GM12878 (cell line): ENCODE results near the gene SIK1. TPM values are rescaled to one million over a fixed set of nuclear protein-coding genes. Genes with fewer than 3 reads are reported as not detected.

Source experiments
- ATAC-seq: fragments of 200-7000 bp; cut with Tn5 transposase; 3 replicates; pipeline ENCODE4 v1.9.1; 2020; ENCODE audit warnings: mild to moderate bottlenecking, moderate library complexity
- BruUV-seq: library from RNA; stranded (reverse); fragments of 400-500 nt; replicated peaks from 2 replicates; lab custom pipeline; 2021; lab: Mats Ljungman, UMichigan
- CTCF ChIA-PET: fragments of 300-600 bp; sonication (Branson Sonifier 250); formaldehyde crosslinking; extraction: SDS; loops from one replicate; lab custom pipeline; 2021; ENCODE audit warnings: inconsistent platforms; lab: Yijun Ruan, JAX
- POLR2A ChIA-PET: fragments of 350-600 bp; formaldehyde crosslinking; extraction: SDS; loops from one replicate; lab custom pipeline; 2021; ENCODE audit warnings: inconsistent platforms; lab: Charles Lee
- RAD21 ChIA-PET: fragments of 300-600 bp; sonication (Branson Sonifier 250); formaldehyde crosslinking; loops from one replicate; lab custom pipeline; 2023; ENCODE audit warnings: antibody characterized with exemption; ENCODE audit not compliant: unreplicated experiment; lab: Charles Lee
- SMC1A ChIA-PET: fragments of 300-600 bp; sonication (Branson Sonifier 250); formaldehyde crosslinking; loops from one replicate; lab custom pipeline; 2023; ENCODE audit not compliant: unreplicated experiment, uncharacterized antibody; lab: Charles Lee
- DNase-seq: peaks from one replicate; pipeline ENCODE4 v3.0.0-alpha.2; 2011; ENCODE audit warnings: low read depth, low spot score
- FAIRE-seq: peaks from 3 replicates; lab custom pipeline; 2011; peaks lifted over from hg19 to GRCh38; lab: Jason Lieb, UNC
- H2AFZ ChIP-seq: 2 replicates; pipeline ENCODE4 v1.6.0; 2011; ENCODE audit warnings: low read depth, low read length, control low read depth; ENCODE audit not compliant: control insufficient read depth
- H3K27ac ChIP-seq: 2 replicates; pipeline ENCODE4 v1.5.1; 2011; ENCODE audit warnings: control low read depth; ENCODE audit not compliant: control insufficient read depth, insufficient read depth
- H3K27me3 ChIP-seq, 2 experiments: replicated peaks in 1 of 2; 2 replicates each; pipeline versions ENCODE4 v1.6.0 to v1.6.1; 2011; ENCODE audit warnings: low read length in 1 of 2; ENCODE audit not compliant: control insufficient read depth in 2 of 2, insufficient read depth in 2 of 2
- H3K36me3 ChIP-seq, 2 experiments: 2 replicates each; pipeline ENCODE4 v1.5.1; 2011; ENCODE audit warnings: low read length in 1 of 2; ENCODE audit not compliant: control insufficient read depth in 2 of 2, insufficient read depth in 2 of 2
- H3K4me1 ChIP-seq: 2 replicates; pipeline ENCODE4 v1.6.1; 2011; ENCODE audit warnings: mild to moderate bottlenecking, low read length, moderate library complexity, mixed read lengths; ENCODE audit not compliant: control insufficient read depth, insufficient read depth
- H3K4me2 ChIP-seq: 2 replicates; pipeline ENCODE4 v1.6.0; 2011; ENCODE audit warnings: control low read depth; ENCODE audit not compliant: control insufficient read depth, insufficient read depth
- H3K4me3 ChIP-seq: fragments of 200-600 bp; sonication (generic); 2 replicates; pipeline ENCODE4 v1.5.1; 2016
- H3K79me2 ChIP-seq: 2 replicates; pipeline ENCODE4 v1.6.0; 2011; ENCODE audit warnings: low read length; ENCODE audit not compliant: control insufficient read depth, insufficient read depth
- H3K9ac ChIP-seq: 2 replicates; pipeline ENCODE4 v1.8.0; 2011; ENCODE audit warnings: low read length, control low read depth, mixed read lengths; ENCODE audit not compliant: control insufficient read depth, insufficient read depth
- H3K9me3 ChIP-seq: replicated peaks from 3 replicates; pipeline ENCODE4 v1.5.1; 2011; ENCODE audit warnings: mild to moderate bottlenecking, low read length; ENCODE audit not compliant: control insufficient read depth, insufficient read depth
- H4K20me1 ChIP-seq: 2 replicates; pipeline ENCODE4 v1.6.0; 2011; ENCODE audit not compliant: control insufficient read depth, insufficient read depth
- BHLHE40 ChIP-seq, 2 experiments: fragments of 450-650 bp in 1 of 2; IDR thresholded peaks; 2 replicates each; pipeline ENCODE4 v1.6.1; 2011 to 2017; ENCODE audit warnings: low read depth in 2 of 2, borderline replicate concordance in 1 of 2, improper control_type of control experiment in 1 of 2, low read length in 1 of 2, mild to moderate bottlenecking in 1 of 2
- CBFB ChIP-seq: IDR thresholded peaks from 2 replicates; pipeline ENCODE4 v1.6.1; 2016; ENCODE audit warnings: antibody characterized with exemption, low read depth
- CEBPB ChIP-seq, 2 experiments: fragments of 150-350 bp in 1 of 2; IDR thresholded peaks; 2 replicates each; pipeline ENCODE4 v1.6.1; 2012 to 2014; ENCODE audit warnings: low read depth in 2 of 2, low read length in 2 of 2, borderline replicate concordance in 1 of 2, inconsistent platforms in 1 of 2
- KDM1A ChIP-seq: fragments of 200-600 bp; sonication (generic); IDR thresholded peaks from 2 replicates; pipeline ENCODE4 v1.6.1; 2016; ENCODE audit warnings: borderline replicate concordance
- RUNX3 ChIP-seq: IDR thresholded peaks from 2 replicates; pipeline ENCODE4 v1.6.1; 2012; ENCODE audit warnings: low read length, inconsistent platforms
- SMC3 ChIP-seq: IDR thresholded peaks from 2 replicates; pipeline ENCODE4 v1.6.1; 2011; ENCODE audit warnings: low read length, improper control_type of control experiment, borderline replicate concordance
- TCF7 ChIP-seq: IDR thresholded peaks from 2 replicates; pipeline ENCODE4 v1.6.1; 2014; ENCODE audit warnings: antibody characterized with exemption, borderline replicate concordance
- ZBTB40 ChIP-seq: fragments of 450-650 bp; IDR thresholded peaks from 2 replicates; pipeline ENCODE4 v1.6.1; 2016; ENCODE audit warnings: mild to moderate bottlenecking, moderate library complexity, borderline replicate concordance
- ZNF217 ChIP-seq: fragments of 450-650 bp; IDR thresholded peaks from 2 replicates; pipeline ENCODE4 v1.6.1; 2017; ENCODE audit warnings: antibody characterized with exemption, mild to moderate bottlenecking
- whole genome bisulfite sequencing: methylation state at CpG from one replicate; pipeline ENCODE4 v1.1.6; 2016; ENCODE audit warnings: low lambda C conversion rate; ENCODE audit not compliant: insufficient replicate concordance, insufficient coverage; ENCODE audit errors: missing lambda C conversion rate; 5-methylcytosine and 5-hydroxymethylcytosine counted together
- in situ Hi-C: fragments of 300-500 bp; cut with MboI; formaldehyde crosslinking; loops from 9 replicates; pipeline ENCODE4 v1.14.3; 2018; ENCODE audit warnings: mixed read lengths
- intact Hi-C: fragments of 100-400 bp; cut with micrococcal nuclease; formaldehyde crosslinking; loops from one replicate; pipeline ENCODE4 v1.14.2; 2022; ENCODE audit not compliant: unreplicated experiment
- polyA plus RNA-seq, 11 experiments: library from polyadenylated mRNA; depleted of rRNA in 4 of 11; unstranded in 6 of 11; stranded (reverse) in 5 of 11; fragments of >200 nt; fragmentation: Nextera tagmentation in 4 of 11; fragmentation: Illumina TruSeq in 1 of 11; extraction: Ambion mirVana in 4 of 11; extraction: Trizol in 1 of 11; gene quantifications; 1 replicate in 1 of 11; 2 replicates in 10 of 11; pipeline versions ENCODE4 v1.2.1 to v1.2.3, GENCODE V29; 2011 to 2016; ENCODE audit warnings: inconsistent platforms in 2 of 11, missing spikeins in 2 of 11, low read depth in 1 of 11
- total RNA-seq, 4 experiments: library from RNA; depleted of rRNA in 3 of 4; stranded (reverse); fragments of >200 nt in 3 of 4; fragmentation: Illumina TruSeq in 1 of 4; extraction: Trizol in 1 of 4; gene quantifications; 2 replicates each; pipeline versions ENCODE4 v1.2.1 to v1.2.3, GENCODE V29; 2013 to 2021

The SIK1 gene
- total and polyA plus RNA-seq, 10 of the 15 experiments (the other 5 are each of a cell fraction or from before 2014, with no cell fraction given), result 0.03 to 7.3 (median 2.1) TPM; not detected in 2

DNA sequence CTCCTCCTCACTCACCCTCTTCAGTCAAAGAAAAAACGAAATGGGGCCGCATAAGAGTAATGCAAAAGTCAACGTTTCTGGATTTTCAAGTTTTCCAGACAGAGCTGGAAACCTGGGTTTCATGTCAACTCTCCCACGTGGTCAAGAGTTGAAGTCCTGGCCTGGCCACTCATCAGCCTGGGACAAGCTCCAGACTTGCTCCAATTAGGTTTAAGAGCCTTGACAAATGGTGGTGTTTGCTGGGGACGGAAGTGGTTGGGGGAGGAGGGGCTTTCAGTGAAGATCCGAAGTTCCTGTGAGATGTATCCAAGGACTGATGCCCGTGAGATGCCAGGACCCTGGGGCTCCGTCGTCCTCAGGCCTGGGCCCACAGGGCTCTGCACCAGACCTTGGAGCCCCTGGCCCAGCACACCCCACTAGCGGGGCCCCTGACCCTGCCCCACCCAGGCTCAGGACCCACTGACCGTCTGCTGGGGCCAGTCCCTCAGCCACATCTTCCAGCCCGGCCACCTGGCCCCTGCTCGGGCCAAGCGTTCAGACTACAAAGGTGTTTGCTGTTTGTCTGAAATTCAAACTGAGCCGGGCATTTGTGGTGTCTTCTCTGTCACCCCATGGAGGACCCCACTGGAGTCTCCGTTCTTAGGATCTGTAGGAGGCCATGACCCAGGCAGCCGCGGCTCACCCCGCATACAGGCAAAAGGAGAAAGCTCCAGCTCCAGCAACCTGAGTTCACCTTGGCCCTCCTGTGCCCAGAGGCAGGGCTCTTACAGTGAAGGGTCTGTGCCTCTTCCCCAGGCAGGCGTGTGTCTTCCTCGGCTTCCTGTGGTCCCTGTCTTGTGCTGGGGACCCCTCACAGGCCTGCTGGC is 53.3 kb downstream of the SIK1 start (continued):
- TF ChIP-seq ZBTB40 (no peak), ZNF217 (no peak), RUNX3 (no peak), KDM1A (no peak), SMC3 (no peak)

DNA sequence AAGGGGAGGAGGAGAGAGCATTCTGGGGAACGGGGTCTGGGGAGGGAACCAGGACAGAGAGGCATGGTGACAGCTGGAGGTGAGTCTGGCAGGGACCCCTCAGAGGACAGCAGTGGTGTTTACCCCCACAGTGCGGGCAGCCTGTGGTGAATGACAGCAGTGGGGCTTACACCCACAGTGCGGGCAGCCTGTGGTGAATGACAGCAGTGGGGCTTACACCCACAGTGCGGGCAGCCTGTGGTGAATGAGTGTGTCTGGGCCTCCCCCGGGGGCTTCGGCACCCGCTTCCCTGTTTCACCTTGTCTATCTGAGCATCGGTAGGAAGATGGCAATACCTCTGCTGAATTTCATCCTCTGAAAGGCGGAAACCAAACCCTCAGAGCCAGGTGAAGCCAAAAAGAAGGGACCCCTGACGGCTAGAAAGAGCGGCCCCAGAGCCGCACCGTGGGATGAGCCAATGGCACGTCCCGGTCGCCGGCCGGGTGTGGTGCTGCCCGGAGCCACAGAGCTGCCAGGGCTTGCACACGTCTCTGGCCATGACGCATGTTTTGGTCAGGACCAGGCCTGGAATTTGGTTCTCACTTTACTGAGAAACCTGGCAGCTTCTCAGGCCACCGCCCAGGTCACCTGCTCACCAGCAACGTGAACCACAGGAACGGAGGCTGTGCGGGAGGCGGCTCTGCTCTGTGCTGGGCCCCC is 54.1 kb downstream of the SIK1 start:
- ChIA-PET RAD21 (no interaction called here), POLR2A (no interaction called here), SMC1A (no interaction called here), CTCF (no interaction called here)
- Histone ChIP-seq H3K4me2 (no peak overlapping the region), H2AFZ (no peak overlapping the region), H3K9me3 (no peaks in the 10 kb centered on the region), H3K36me3 (no peaks in the 10 kb centered on the region), H4K20me1 (no peaks in the 10 kb centered on the region), H3K27me3 (no peaks in the 10 kb centered on the region; a peak in 1 of 4 replicates), H3K9ac (no peak overlapping the region), H3K4me1 (peaks cover 22% of the 10 kb centered on the region), H3K27ac (no peak overlapping the region), H3K79me2 (no peaks in the 10 kb centered on the region), H3K4me3 (no peak overlapping the region)
- FAIRE-seq (no peak), ATAC-seq (no peak), DNase-seq (no peak)
- in situ Hi-C loops (no loop called here), intact Hi-C loops (no loop called here)
- BruUV-seq, result no TSS peak
- WGBS, result 77% methylated on average over 24 of the region's 26 CpGs
- 0 out of 4 replicates have a peak, but pooled peaks of 1 of the 2 experiments have one; percentile 27 for TF ChIP-seq BHLHE40 (IDR thresholded peaks at IDR 0.05; ENCODE audit: borderline replicate concordance in 1 of 2, low read depth in 2 of 2, low read length in 1 of 2)
- TF ChIP-seq CEBPB (IDR thresholded peaks at IDR 0.05; ENCODE audit: borderline replicate concordance in 1 of 2, low read depth in 2 of 2, low read length in 2 of 2), result no peak
- TF ChIP-seq TCF7, result no peak
- TF ChIP-seq CBFB, result 0 out of 2 replicates have a peak, but pooled peaks have one; percentile 42
- TF ChIP-seq RUNX3, result peak; percentile 57
